Stimulated activated naive CD8-positive, alpha-beta T cell treated with anti-CD3 and anti-CD28 coated beads, Interleukin-15, Interleukin-2, amounts not matched to agents 100 U/mL and 50 U/mL, for 24 hours (primary cell): ENCODE results near the gene AGGF1.
A peak's percentile ranks its signal among the peaks of the same experiment; 100 is the strongest.
"Not testable (repeated sequence)": the region's sequence is repeated elsewhere in the genome, so short reads cannot be mapped to it uniquely, and the experiment has no call there.

ENCODE experiments used
- ATAC-seq: fragments of 150-1000 bp; cut with Tn5 transposase; one replicate; pipeline ENCODE4 v1.10.0; 2021
- DNase-seq: peaks from one replicate; pipeline ENCODE4 v3.0.0; 2021

Gene AGGF1, protein sequence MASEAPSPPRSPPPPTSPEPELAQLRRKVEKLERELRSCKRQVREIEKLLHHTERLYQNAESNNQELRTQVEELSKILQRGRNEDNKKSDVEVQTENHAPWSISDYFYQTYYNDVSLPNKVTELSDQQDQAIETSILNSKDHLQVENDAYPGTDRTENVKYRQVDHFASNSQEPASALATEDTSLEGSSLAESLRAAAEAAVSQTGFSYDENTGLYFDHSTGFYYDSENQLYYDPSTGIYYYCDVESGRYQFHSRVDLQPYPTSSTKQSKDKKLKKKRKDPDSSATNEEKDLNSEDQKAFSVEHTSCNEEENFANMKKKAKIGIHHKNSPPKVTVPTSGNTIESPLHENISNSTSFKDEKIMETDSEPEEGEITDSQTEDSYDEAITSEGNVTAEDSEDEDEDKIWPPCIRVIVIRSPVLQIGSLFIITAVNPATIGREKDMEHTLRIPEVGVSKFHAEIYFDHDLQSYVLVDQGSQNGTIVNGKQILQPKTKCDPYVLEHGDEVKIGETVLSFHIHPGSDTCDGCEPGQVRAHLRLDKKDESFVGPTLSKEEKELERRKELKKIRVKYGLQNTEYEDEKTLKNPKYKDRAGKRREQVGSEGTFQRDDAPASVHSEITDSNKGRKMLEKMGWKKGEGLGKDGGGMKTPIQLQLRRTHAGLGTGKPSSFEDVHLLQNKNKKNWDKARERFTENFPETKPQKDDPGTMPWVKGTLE

DNA sequence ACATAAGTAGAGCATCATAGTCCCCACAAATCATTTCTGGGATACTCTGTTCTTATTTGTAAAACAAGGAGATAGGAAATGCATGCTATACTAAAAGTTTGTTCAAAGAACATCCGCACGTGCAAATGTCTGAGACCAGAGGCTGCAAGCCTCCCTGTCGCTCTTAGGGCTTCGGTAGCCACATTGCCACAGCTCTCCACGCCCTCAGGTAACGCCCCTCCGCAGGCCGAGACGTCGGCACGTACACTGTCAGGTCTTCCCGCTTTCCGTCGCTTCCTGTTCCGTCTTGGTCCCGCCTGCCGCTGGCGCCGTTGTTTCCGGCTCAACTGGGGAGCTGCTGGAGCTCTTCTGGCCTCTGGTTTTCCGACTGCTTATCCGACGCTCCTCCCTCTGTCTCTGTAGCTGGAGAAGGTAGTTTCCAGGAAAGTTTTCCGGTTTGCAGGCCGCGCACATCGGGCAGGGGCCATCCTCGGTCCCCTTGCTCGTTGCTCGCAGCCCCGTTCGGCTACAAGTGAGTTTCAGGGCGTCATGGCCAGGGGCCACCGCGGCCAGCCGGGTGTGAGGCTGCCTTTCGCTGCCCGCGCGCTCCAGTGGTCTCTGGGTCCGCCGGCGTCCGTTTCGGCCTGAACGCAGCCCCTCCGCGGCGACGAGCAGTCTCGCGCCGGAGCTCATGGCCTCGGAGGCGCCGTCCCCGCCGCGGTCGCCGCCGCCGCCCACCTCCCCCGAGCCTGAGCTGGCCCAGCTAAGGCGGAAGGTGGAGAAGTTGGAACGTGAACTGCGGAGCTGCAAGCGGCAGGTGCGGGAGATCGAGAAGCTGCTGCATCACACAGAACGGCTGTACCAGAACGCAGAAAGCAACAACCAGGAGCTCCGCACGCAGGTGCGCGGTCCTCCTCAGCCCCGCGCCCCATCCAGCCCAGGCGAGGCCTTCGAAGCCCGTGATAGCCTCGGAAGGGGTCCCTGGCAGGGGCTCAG, at the start of gene AGGF1:
Gene AGGF1, plus strand, starts transcription at position 308 of the 975 bp plus-strand sequence. Its CDS starts 363 bp downstream, at position 671.
- DNase-seq = peak; percentile 91
- ATAC-seq = peak; percentile 100

DNA sequence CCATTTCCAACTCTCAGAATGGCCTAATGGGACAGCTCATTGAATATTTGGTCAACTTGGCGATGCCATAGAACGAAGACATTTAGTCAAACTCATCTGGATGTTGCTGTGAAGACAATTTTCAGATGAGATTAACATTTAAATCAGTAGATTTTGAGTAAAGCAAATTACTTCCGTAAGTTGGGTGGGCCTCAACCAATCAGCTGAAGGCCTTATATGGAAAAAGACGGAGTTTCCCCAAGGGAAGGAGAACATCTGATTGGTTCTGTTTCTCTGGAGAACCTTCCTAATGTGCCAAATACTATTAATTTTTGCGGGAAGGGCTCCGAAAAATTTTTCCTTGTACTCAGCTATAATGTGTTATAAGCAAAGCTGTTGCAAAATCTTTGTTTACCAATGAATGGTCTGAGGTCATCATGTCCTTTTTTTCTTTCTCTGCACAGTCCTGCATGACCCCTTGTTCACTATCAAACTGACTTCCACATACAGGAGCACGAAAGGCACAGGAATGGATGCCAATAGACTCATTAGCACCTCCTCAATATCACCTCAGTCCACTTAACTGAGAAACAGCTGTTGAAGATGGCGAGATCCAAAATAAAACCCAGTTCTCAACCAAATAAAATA, 49.6 kb upstream of the AGGF1 start:
- ATAC-seq = no peak
- DNase-seq = no peak

DNA sequence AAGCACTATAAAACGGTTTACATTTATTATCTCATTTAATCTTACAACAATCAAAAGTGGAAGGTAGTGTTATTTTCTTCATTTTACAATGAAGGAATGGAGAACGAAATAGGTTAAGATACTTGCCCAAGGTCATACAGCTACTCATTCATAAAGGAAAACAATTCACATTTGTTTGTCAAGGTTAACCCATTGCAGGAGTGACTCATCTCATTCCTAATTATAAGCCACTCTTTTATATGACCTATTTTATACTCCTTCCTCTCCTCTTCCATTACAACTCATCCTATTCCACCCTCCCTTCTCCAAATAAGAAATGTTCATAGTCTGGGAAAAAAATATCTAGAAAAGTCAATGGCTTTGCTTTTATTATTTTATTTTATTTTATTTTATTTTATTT, 47.8 kb upstream of the AGGF1 start:
- no peak for DNase-seq
- no peak for ATAC-seq

DNA sequence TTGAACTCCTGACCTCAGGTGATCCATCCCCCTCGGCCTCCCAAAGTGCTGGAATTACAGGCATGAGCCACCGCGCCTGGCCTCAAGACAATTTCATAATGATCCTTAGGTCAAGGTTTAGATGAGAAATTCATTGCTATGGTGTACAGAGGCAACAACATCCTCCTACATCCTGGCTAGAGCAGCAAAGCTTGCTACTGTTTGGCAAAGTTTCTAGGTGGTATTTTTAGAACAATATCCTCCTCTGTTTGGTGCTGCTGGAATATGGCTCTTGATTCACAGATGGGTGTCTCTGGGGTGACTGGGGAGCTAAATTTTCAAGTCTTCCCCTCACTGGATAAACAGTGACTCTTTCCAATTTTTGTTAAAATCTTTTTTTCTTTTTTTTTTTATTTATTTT, 46.7 kb upstream of the AGGF1 start:
- no peak for ATAC-seq
- DNase-seq = no peak

DNA sequence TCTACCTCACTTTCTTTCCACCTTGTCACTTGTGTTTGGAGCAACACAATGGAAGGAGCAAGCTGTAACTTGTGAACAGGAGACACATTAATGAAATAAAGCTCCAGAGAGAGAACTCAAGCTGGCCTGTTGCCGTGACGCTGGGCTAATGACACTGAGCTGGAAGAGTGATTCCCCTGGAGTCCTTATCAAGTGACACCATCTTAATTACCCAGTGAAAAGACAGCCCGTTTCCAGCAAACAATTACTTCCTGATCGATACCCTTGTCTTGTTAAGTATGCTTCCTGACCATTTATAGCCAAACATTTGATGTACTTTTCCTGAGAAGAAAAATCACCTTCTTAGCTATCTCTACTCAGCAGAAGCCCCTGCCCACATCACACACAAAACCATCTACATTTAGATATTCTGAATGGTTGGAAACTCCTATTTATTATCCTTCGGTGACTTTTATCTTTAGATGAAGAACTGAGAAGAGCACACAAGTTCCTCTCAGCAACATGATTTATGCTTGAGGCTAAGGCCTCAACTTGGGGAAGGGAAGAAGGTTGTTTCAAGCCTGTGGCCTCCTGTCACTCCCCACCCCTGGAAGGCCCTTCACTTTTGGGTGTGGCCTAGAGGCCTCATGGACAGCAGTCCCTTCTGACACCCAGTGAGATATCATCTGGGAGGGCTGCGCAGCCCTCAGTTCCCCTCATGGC, 43.2 kb upstream of the AGGF1 start:
- ATAC-seq (no peak), DNase-seq (no peak)

DNA sequence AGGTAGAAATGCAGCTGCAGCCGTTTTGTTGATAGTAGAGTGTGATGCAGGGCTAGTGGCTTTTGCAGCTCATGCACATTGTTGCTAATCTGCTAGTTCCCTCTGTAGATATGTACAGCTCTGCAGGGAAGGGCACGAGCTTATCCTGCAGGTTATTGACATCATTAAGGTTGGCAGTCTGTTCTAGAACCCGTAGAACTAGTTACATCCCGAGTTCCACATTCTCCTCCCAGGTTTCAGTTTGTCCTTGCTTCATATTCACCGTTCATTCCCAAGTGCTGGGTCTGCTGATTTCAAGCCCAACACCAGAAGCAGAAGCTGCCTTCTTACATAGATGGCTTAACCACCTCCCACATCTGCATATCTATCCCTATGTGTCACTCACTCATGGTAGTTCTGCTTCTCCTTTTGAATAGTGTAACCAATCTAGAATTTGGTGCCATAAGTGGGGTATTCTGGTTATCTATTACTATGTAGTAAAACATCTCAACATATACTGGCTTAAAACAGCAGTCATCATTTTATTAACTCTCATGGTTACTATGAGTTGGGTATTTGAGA, 39.2 kb upstream of the AGGF1 start:
- ATAC-seq = no peak
- DNase-seq = no peak

DNA sequence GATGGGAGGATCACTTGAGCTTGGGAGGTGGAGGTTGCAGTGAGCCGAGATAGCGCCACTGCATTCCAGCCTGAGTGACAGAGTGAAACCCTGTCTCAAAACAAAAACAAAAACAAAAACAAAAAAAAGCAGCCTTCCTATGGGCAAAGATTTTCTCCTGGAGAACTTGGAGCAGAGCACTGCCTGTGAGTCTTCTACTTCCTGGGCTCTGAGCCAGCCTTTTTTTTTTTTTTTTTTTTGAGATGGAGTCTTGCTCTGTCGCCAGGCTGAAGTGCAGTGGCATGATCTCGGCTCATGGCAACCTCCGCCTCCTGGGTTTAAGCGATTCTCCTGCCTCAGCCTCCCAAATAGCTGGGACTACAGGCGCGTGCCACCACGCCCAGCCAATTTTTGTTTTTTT, 36.8 kb upstream of the AGGF1 start:
- not testable (repeated sequence) for ATAC-seq, DNase-seq

DNA sequence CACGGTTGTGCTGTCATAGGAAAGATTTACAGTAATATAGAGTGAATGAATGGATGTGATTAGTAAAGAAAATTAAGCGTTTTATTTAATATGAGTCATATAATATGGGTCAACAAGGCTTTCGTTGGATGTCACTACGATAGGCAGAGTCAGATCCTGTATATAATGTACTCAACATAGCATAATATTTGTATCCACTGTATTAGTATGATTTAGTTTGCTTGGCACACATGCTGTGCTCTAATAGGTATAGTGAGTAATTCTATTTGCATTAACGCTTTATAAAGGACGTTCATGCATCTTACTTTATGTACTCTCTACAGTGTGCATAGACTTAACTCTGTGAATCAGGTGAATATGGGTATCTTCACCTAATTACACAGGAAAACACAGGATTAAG, 35.9 kb upstream of the AGGF1 start:
- ATAC-seq = no peak
- DNase-seq = no peak

DNA sequence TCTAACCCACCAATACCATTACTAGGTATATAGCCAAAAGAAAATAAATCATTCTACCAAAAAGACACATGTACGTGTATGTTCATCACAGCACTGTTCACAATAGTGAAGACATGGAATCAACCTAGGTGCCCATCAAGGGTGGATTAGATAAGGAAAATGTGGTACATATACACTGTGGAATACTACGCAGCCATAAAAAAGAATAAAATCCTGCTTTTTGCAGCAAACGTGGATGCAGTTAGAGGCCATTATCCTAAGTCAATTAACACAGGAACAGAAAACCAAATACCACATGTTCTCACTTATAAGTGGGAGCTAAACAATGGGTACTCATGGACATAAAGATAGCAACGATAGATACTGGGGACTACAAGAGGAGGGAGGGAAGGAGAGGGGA, 32.0 kb upstream of the AGGF1 start:
- not testable (repeated sequence) for ATAC-seq, DNase-seq

DNA sequence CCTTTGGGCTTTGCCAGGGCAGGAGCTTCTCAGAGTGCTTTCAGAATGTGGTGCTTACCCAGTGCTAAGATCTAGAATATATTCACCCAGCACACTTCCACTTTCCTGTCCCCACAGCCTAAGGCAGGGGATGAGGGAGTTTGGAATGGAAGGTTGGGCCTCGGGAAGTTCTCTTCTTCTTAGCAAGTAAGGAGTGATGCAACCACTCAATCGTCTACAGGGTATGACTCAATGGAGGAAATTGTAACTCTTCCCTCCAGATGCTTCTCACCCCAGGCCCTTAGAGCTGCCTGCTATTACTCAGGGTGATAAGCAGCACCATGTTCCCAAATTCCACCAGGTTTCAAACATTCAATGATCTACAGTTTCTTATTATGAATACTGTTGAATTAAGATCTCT, 30.8 kb upstream of the AGGF1 start:
- no peak for ATAC-seq
- no peak for DNase-seq

DNA sequence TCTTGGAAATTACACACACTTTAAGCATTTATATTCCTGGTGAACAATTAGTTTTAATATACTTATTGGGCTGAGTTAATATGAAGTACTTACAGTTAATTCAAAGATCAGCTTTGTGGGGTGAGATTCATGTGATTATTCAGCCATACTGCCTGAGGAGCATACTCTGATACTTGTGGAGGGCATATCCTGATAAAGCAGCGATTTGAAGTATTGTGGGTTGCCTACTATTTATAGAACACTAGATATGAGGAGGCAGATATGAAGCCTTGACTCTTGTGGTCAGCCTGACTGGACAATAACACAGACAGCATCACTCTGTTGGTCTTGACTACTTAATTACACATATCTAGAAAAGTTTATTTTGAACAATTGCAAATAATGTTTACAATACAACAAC, 27.0 kb upstream of the AGGF1 start:
- DNase-seq = no peak
- no peak for ATAC-seq

DNA sequence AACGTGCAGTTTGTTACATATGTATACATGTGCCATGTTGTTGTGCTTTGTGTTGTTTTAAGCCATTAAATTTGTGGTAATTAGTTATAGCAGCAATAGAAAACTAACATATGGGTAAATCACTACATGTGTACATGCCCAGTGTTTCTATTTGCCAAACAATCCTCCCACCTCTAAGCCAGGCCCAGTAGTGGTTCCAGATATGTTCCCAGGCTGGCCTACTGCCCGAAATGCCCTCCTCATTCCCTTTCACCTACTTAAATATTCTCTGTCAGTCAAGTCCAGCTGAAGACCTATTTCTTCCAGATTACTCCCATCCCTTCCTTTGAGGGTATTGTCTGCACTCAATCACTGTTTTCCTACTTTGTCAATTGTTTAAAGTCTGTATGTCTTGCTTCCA, 24.1 kb upstream of the AGGF1 start:
- ATAC-seq (no peak), DNase-seq (no peak)

DNA sequence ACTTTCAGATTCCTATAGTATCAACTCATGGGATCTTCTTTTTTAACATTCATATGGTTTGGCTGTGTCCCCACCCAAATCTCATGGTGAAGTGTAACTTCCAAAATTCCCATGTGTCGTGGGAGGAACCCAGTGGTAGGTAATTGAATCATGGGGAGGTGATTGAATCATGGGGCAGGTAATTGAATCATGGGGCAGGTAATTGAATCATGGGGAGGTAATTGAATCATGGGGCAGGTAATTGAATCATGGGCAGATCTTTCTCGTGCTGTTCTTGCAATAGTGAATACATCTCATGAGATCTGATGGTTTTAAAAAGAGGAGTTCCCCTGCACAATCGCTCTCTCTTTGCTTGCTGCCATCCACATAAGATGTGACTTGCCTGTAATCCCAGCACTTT, 21.8 kb upstream of the AGGF1 start:
- no peak for ATAC-seq
- no peak for DNase-seq

DNA sequence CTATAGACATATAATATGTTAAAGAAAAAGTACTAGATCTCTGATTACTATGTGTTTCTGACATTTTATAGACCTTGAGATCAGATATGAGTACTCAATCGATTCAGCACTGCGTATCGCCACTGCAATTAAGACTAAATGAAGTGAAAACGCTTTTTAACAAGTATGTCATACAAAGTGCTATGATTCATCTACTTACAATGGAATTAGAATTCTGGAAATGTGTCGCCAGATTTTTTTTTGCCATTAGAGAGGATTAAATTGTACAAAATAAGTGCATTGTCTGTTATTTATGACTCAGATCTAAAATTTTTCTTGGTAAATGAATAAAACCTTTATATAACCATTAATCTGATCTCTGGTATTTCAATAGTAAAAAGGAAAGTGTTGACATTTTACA, 20.0 kb upstream of the AGGF1 start:
- ATAC-seq = no peak
- no peak for DNase-seq

DNA sequence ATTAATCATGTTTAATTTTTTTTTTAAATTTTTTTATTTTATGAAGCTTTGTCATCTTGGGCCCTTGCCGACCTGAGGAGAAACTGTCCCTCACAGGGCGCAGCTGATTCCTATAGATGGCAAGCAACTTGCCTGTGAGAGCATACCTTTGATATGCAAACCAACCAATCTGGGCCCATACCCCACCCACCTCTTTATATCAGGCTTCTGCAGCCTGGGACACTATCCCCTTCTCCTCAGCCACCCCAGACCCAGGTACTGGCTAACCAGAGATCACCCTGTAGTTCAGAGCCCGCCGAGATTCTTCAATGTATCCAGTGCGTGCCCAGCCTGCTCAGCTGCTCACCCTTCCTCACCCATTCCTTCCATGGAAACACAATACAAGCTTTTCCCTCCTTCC, 18.7 kb upstream of the AGGF1 start:
- no peak for ATAC-seq
- no peak for DNase-seq

DNA sequence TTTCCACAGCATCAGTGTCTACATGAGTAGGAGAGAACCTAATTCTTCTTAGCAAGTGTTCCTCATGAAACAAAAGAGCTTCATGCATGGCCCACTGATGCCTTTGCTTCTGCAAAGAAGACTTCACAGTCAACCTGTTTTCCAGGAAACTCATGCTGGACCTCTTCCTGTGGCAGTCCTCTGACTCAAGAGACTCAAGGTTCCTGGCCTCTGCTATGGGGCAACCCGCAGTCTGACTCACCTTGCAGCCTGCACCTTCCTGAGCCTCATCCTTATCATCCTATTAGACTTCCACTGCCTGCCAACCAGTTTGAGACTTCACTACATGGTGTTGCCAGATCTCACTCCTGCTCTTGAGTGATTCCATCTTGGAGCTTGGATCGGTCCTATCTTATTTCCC, 17.6 kb upstream of the AGGF1 start:
- DNase-seq (no peak), ATAC-seq (no peak)

DNA sequence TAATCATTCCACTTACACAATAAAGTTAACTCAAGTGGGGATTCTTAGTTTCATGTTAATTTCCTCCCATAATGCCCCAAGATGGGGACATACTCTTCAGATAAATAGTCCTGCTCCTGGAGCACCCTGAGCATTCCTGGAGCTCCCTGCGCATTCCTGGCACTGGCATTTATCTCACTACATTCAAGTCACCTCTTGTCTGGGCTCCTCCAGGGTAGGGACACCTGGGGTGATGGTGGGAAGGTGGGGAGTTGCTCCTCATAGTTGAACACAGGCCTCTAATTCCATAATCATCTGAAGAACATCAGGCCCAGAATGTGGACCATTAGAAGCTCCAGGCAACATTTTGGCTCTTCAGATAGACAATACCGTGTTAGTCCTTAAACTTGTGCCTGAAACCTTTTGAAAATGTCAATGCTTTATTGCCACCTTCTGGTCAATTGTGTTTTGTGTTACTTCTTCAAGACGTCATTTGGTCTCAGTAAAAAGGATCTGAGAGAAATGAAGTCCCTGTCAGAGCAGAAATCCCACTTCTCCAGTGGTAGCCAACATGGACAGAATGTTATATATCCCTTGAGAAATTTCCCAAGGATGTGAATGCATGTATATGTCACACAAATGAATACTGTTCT, 14.2 kb upstream of the AGGF1 start:
- no peak for DNase-seq
- ATAC-seq = no peak

DNA sequence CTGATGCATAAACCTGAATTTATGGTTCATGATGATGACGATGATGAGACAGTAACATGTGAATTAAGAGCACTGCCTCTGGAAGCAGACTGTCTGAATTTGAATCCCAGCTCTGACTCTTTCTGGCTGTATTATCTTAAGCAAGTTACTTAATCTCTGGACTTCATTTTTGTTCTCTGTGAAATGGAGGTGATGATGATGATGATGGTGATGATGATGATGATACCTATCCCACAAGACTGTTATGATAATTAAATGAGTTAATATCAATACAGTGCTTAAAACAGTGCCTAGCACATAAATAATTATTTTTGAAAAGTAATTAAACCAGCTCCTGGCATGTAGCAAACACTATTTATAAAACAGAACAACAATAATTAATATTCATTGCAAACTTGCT, 13.2 kb upstream of the AGGF1 start:
- DNase-seq (no peak), ATAC-seq (no peak)

DNA sequence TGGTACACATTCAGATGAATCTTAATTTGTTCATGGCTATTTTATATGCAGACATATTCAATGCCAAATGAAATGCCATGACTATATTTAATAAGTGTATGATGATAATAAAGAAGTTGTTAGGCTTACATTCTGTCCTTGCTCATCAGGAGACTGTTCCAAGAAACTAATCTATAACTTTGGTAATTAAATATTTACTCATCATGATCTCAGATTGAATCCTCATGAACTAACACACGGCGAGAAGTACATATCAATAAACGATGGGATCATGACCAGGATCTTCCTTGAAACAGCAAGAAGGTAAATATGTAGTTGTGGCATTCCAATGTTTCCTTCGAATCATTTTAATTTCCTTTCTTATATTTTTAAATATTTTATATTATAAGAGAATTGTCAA, 12.5 kb upstream of the AGGF1 start:
- DNase-seq (no peak), ATAC-seq (no peak)
